Left renal cortex interstitium (tissue), 4 donors: Measurements from ENCODE around the gene TBX4. TPM values are rescaled to one million over a fixed set of nuclear protein-coding genes. Genes with fewer than 3 reads are reported as not detected.
"Not testable (repeated sequence)": the region's sequence is repeated elsewhere in the genome, so short reads cannot be mapped to it uniquely, and the experiment has no call there.

Experiments
- DNase-seq, 4 donors: peaks; one replicate each; pipeline ENCODE4 v3.0.0-alpha.2; 2013; ENCODE audit warnings: low read depth in 4 of 4, low spot score in 2 of 4, missing footprints in 1 of 4
- polyA plus RNA-seq, 4 donors: library from polyadenylated mRNA; unstranded; fragments of 120-200 nt; gene quantifications; one replicate each; pipeline ENCODE4 v1.2.1, GENCODE V29; 2013; ENCODE audit not compliant: insufficient read length in 4 of 4

The TBX4 gene
- polyA plus RNA-seq, 4 donors, result 0.23 to 0.26 (median 0.25) TPM

DNA sequence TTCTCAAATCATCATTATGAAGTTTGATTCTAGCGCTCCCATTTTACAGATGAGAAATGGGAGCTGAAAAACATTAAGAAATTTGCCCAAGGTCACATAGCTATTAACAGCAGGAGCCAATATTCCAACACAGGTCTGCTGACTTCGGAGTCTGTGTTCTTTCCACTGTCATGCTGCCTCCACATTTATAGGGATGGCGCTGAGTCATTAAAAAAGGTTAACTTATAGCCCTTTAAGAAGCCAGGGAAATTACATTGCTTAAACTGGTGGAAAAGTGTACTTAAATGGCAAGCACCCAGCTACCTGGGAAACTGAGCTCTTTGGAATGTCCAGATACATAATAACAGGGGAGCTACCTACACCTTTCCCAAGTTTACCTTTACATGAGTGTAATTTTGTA, 65.0 kb downstream of the TBX4 start:
- no peak for DNase-seq

GRCh38 chr17:61517843-61518606, 65.8 kb downstream of the TBX4 start:
- no peak for DNase-seq

DNA sequence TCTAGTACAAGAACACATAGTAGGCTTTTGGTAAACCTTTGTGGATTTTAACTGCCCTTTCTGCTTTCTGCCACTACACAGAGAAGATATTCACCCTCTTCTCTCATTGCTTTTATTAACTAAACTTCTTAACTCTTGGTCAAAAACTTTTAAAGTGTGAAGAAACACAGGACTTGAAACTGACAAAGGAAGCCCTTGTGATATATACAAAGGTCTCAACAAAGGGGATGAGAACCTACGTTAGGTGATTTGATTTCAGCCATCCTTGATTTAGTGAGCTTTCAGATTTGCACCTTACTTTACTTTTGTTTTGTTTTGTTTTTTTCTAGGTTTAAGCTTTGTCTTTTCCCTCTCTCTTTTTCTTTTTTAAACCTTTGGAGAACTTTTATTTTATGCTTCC, 66.9 kb downstream of the TBX4 start:
- no peak for DNase-seq

DNA sequence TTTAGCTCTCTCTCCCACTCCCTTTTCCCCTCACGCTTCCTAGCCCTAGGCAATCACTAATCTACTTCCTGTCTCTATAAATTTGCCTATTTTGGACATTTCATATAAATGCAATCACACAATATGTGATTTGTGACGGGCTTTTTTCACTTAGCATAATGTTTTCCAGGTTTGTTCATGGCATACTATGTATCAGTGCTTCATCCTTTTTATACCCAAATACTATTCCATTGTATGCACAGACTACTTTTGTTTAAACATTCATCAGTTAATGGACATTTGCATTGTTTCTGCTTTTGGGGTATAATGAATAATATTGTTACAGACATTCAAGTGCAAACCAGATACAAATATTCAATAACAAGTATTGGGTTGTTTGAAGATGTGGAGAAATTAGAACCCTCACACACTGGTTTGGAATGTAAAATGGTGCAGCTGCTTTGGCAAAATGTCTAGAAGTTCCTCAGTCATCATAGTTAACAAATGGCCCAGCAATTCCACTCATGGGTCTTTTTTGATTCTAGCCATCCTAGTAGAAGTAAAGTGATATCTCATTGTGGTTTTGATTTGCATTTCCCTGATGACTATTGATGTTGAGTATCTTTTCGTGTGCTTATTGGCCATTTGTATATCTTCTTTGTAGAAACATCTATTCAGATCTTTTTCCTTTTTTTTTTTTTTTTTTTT, 67.7 kb downstream of the TBX4 start:
- no peak for DNase-seq

GRCh38 chr17:61520897-61521296, 68.7 kb downstream of the TBX4 start:
- DNase-seq, result no peak

GRCh38 chr17:61522088-61522487, 69.9 kb downstream of the TBX4 start:
- no peak for DNase-seq

- no peak for DNase-seq
Measured at GRCh38 chr17:61524319-61524718, 72.1 kb downstream of the TBX4 start.

DNA sequence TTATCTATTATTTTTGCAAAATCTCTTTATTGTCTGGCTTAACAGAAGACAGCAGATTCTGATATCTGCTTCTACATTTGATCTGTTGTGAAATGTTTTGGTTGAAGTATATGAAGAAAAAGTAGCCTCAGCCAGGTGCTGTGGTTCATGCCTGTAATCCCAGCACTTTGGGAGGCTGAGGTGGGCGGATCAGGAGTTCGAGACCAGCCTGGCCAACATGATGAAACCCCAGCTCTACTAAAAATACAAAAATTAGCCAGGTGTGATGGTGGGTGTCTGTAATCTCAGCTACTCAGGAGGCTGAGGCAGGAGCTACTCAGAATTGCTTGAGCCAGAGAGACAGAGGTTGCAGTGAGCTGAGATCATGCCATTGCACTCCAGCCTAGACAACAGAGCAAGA, 75.2 kb downstream of the TBX4 start:
- DNase-seq, result not testable (repeated sequence)

DNA sequence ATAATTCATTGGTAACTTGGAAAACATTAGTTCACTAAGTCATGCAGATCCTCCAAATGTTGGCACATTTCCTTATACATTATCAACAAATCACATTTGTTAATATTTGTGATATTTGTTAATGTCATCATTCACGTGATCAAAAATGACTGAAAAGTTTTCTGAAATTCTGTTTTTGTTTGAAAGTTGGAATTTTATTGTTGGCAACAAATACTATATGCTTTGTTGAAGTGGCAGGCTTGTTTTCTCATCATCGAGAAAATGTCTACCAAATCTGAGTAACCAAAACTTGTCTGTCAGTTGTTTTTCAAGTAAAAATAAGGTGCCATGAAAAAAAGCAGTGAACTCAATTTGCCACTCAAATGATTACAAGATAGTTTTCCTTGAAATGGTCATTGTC, 75.9 kb downstream of the TBX4 start:
- no peak for DNase-seq

DNA sequence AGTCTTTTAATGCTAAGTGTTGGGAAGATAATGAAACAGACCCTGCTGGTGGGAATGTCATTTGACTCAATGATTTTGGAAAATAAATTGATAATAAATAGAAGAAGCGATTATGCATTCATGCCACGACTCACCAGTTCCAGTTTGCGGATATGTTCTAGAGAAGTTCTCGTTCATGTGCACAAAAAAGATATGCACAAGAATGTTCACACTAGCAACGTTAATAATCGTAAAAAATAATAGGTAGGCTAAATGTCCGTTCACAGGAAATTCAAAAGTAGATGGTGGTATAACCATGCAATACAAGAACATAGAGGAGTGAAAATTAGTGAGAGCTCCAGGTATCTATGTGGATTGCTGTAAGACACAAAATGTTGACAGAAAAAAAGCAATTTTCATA, 79.0 kb downstream of the TBX4 start:
- no peak for DNase-seq

GRCh38 chr17:61532826-61533225, 80.6 kb downstream of the TBX4 start:
- DNase-seq, result peak in 1 of 4 donors; percentile 7

GRCh38 chr17:61533797-61534196, 81.6 kb downstream of the TBX4 start:
- no peak for DNase-seq

DNA sequence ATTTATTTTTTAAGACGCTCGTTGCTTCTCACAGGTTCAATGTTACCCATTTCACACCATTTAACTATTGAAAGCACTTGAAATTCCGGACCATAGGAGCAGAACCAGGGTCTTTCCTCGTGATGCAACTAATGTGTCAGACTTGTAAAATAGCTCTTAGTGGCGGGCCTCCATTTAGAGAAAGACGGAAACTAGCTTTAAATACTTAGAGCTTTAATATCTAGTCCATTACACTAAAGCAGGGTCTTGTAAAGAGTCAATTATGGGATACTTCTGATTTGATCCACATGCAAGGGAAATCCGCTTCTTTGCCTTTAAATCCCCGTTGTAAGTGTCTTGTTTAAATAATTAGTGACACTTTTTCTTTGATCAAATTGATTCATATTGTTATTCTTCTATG, 82.2 kb downstream of the TBX4 start:
- no peak for DNase-seq

Other genes with a start within 250 kb of the TBX4 start
- 100 to 1,000 TPM in 1 of 4 donors, 10 to 100 TPM in 3; 60.0 to 111 (median 94.8) TPM for gene TBX2, start 52.6 kb upstream of the TBX4 start, polyA plus RNA-seq
- 1 to 10 TPM in 3 of 4 donors, under 1 TPM in 1; 0.65 to 3.0 (median 2.6) TPM for gene NACA2, start 138.8 kb downstream of the TBX4 start, polyA plus RNA-seq